Psoas muscle (tissue), 8 donors: ENCODE measurements around the gene PAGE5. TPM values are rescaled to one million over a fixed set of nuclear protein-coding genes. Genes with fewer than 3 reads are reported as not detected.

Experiments used
- ATAC-seq, 4 donors: fragments of 200-7000 bp; cut with Tn5 transposase; one replicate each; pipeline ENCODE4 v1.9.1; 2020; ENCODE audit warnings: moderate library complexity in 3 of 4, mild to moderate bottlenecking in 2 of 4
- DNase-seq, 2 donors: peaks; one replicate each; pipeline ENCODE4 v3.0.0-alpha.2; 2020
- H3K27ac ChIP-seq: fragments of 200-600 bp; one replicate; pipeline ENCODE4 v1.8.0; 2022
- H3K27me3 ChIP-seq, 3 donors: fragments of 200-600 bp in 1 of 3; one replicate each; pipeline versions ENCODE4 v1.6.1 to v1.8.0; 2013 to 2022; ENCODE audit warnings: low read length in 2 of 3, mild to moderate bottlenecking in 2 of 3, moderate library complexity in 1 of 3; ENCODE audit not compliant: insufficient read depth in 3 of 3
- H3K36me3 ChIP-seq, 2 donors: fragments of 200-600 bp in 1 of 2; one replicate each; pipeline versions ENCODE4 v1.6.1 to v1.8.0; 2013 to 2022; ENCODE audit warnings: low read depth in 1 of 2, mild to moderate bottlenecking in 1 of 2, moderate library complexity in 1 of 2; ENCODE audit not compliant: insufficient read depth in 1 of 2
- H3K4me1 ChIP-seq: fragments of 200-600 bp; one replicate; pipeline ENCODE4 v1.8.0; 2022
- H3K4me3 ChIP-seq: fragments of 200-600 bp; one replicate; pipeline ENCODE4 v1.8.0; 2022; ENCODE audit warnings: mild to moderate bottlenecking
- H3K9me3 ChIP-seq: fragments of 200-600 bp; one replicate; pipeline ENCODE4 v1.8.0; 2022
- CTCF ChIP-seq: fragments of 200-600 bp; IDR thresholded peaks from one replicate; pipeline ENCODE4 v1.8.0; 2022; ENCODE audit warnings: antibody characterized with exemption
- WGBS, 3 donors: extraction: QIAGEN DNeasy Blood & Tissue Kit; methylation state at CpG; one replicate each; pipeline versions ENCODE4 v1.1.6 to v1.1.7; 2013; 5-methylcytosine and 5-hydroxymethylcytosine counted together
- intact Hi-C, 2 donors: fragments of 100-400 bp; cut with DNase I; formaldehyde crosslinking; loops; one replicate each; pipeline versions ENCODE4 v1.11.0 to v1.14.2; 2022
- polyA plus RNA-seq, 3 donors: library from polyadenylated mRNA; stranded (reverse); fragments of 200-250 nt; gene quantifications; one replicate each; pipeline ENCODE4 v1.2.3, GENCODE V29; 2013
- total RNA-seq, 4 donors: library from RNA; stranded (reverse); fragmentation: NEBNext Ultra II Directional in 2 of 4; extraction: Animal tissue kit (Norgen Biotek cat#: 25700) in 2 of 4; gene quantifications; one replicate each; pipeline versions ENCODE4 v1.2.1 to v1.2.4, GENCODE V29; 2021 to 2023
- donor health status: healthy with polysubstance abuse.
- donor health status: DM: no; HTN: no; CAD: no; lungs with moderate emphysema.
- donor health status: Bipolar disorder and iron deficiency.
- donor health status: healthy.
- donor health status: DM: yes; HTN: yes; CAD: no.
- donor health status: DM: no; HTN: no; CAD: no.
- donor health status: DM: no; HTN: no; CAD: no.
- donor health status: DM: yes; HTN: yes; CAD: no.

The PAGE5 gene
- total and polyA plus RNA-seq, 7 donors = not detected

GRCh38 chrX:55253528-55253927 is 33.4 kb downstream of the PAGE5 start:
- no peak for TF ChIP-seq CTCF
- Histone ChIP-seq H3K4me3 (no peak overlapping the region), H3K4me1 (no peaks in the 10 kb centered on the region), H3K9me3 (no peaks in the 10 kb centered on the region), H3K27ac (no peak overlapping the region), H3K36me3 (no peaks in the 10 kb centered on the region), H3K27me3 (peaks cover 0 to 5% (median 0%) of the 10 kb centered on the region in 3 donors)
- DNase-seq (no peak), ATAC-seq (no peak)
- intact Hi-C loops = no loop called here

- intact Hi-C loops = no loop called here
- Histone ChIP-seq H3K27ac (no peak overlapping the region), H3K27me3 (peaks cover 0 to 9% (median 0%) of the 10 kb centered on the region in 3 donors), H3K9me3 (no peaks in the 10 kb centered on the region), H3K4me3 (no peak overlapping the region), H3K36me3 (no peaks in the 10 kb centered on the region), H3K4me1 (no peaks in the 10 kb centered on the region)
- WGBS, 3 donors = 62 to 84% (median 84%) methylated on average over 2 of the region's 2 CpGs
- DNase-seq (no peak), ATAC-seq (no peak)
- TF ChIP-seq CTCF = no peak
Observed at GRCh38 chrX:55260806-55261205, 40.7 kb downstream of the PAGE5 start.

GRCh38 chrX:55264816-55265215 is 44.7 kb downstream of the PAGE5 start, which contains the start of gene PAGE3:
Gene PAGE3, minus strand, starts transcription at chrX:55264916. Its CDS starts 1,013 bp downstream, at chrX:55263903.
- Histone ChIP-seq H3K27ac (no peak within 1 kb of the TSS), H3K27me3 (peaks cover 0 to 5% (median 0%) of the 10 kb centered on the region in 3 donors), H3K36me3 (no peaks in the 10 kb centered on the region), H3K4me1 (no peaks in the 10 kb centered on the region), H3K4me3 (no peak within 1 kb of the TSS), H3K9me3 (no peaks in the 10 kb centered on the region)
- DNase-seq (no peak), ATAC-seq (no peak)
- WGBS, 3 donors = 78 to 83% (median 82%) methylated on average over 5 of the region's 5 CpGs
- TF ChIP-seq CTCF = no peak
- intact Hi-C loops = no loop called here

Other genes starting within 250 kb of the PAGE5 start
- gene PFKFB1, start 226.2 kb upstream of the PAGE5 start, total RNA-seq = 10 to 100 TPM; 10.3 to 21.8 (median 21.3) TPM
- gene PFKFB1, start 226.2 kb upstream of the PAGE5 start, polyA plus RNA-seq = 10 to 100 TPM in 1 of 3 donors, 1 to 10 TPM in 2; 1.4 to 15.9 (median 7.5) TPM
- 10 to 100 TPM in 2 of 4 donors, 1 to 10 TPM in 2; 6.9 to 14.9 (median 10.0) TPM for gene APEX2, start 220.0 kb upstream of the PAGE5 start, total RNA-seq
- gene APEX2, start 220.0 kb upstream of the PAGE5 start, polyA plus RNA-seq = 10 to 100 TPM in 2 of 3 donors, 1 to 10 TPM in 1; 6.7 to 15.1 (median 10.9) TPM
- gene ALAS2, start 189.4 kb upstream of the PAGE5 start, total RNA-seq = 1 to 10 TPM in 2 of 4 donors, under 1 TPM in 1, not detected in 1; 0.62 to 8.1 (median 6.0) TPM
- gene ALAS2, start 189.4 kb upstream of the PAGE5 start, polyA plus RNA-seq = under 1 TPM in 1 of 3 donors, not detected in 2; 0.03 TPM
- not detected for gene PAGE2B, start 145.3 kb upstream of the PAGE5 start, total RNA-seq
- gene PAGE2B, start 145.3 kb upstream of the PAGE5 start, polyA plus RNA-seq = not detected
- not detected for gene PAGE2, start 131.3 kb upstream of the PAGE5 start, total RNA-seq
- not detected for gene PAGE2, start 131.3 kb upstream of the PAGE5 start, polyA plus RNA-seq
- gene PAGE3, start 44.6 kb downstream of the PAGE5 start, total RNA-seq = not detected
- gene PAGE3, start 44.6 kb downstream of the PAGE5 start, polyA plus RNA-seq = not detected
- 10 to 100 TPM in 1 of 4 donors, 1 to 10 TPM in 3; 5.8 to 10.6 (median 7.6) TPM for gene MAGEH1, start 231.8 kb downstream of the PAGE5 start, total RNA-seq
- gene MAGEH1, start 231.8 kb downstream of the PAGE5 start, polyA plus RNA-seq = 10 to 100 TPM in 1 of 3 donors, 1 to 10 TPM in 2; 7.0 to 20.4 (median 8.2) TPM